ENCODE data around the gene KCNQ4.

Gene KCNQ4

GRCh38 chr1:40872276-40872675 is 88.7 kb downstream of the KCNQ4 start:
- FAIRE-seq, result no peak

- no peak for FAIRE-seq
Observed at GRCh38 chr1:40873863-40874472, 90.4 kb downstream of the KCNQ4 start.

GRCh38 chr1:40876436-40876761 is 92.8 kb downstream of the KCNQ4 start:
- no peak for FAIRE-seq

- FAIRE-seq, result no peak
Observed at GRCh38 chr1:40876891-40877290, 93.3 kb downstream of the KCNQ4 start.

GRCh38 chr1:40877698-40878097 is 94.1 kb downstream of the KCNQ4 start:
- no peak for FAIRE-seq

GRCh38 chr1:40878906-40879305 is 95.3 kb downstream of the KCNQ4 start:
- no peak for FAIRE-seq

GRCh38 chr1:40879482-40880175 is 96.0 kb downstream of the KCNQ4 start:
- no peak for FAIRE-seq

GRCh38 chr1:40880813-40881549 is 97.4 kb downstream of the KCNQ4 start:
- no peak for FAIRE-seq

- no peak for FAIRE-seq
Observed at GRCh38 chr1:40884055-40884795, 100.6 kb downstream of the KCNQ4 start.

- FAIRE-seq, result no peak
Observed at GRCh38 chr1:40886318-40887011, 102.9 kb downstream of the KCNQ4 start.

- FAIRE-seq, result no peak
Observed at GRCh38 chr1:40887012-40887378, 103.4 kb downstream of the KCNQ4 start.

- FAIRE-seq, result no peak
Observed at GRCh38 chr1:40887652-40888051, 104.1 kb downstream of the KCNQ4 start.

All from G401.6 (cell line).